ENCODE results near the gene ZNG1E. TPM values are rescaled to one million over a fixed set of nuclear protein-coding genes. Genes with fewer than 3 reads are reported as not detected.
A peak's percentile ranks its signal among the peaks of the same experiment; 100 is the strongest.
"Not testable (repeated sequence)": the region's sequence is repeated elsewhere in the genome, so short reads cannot be mapped to it uniquely, and the experiment has no call there.

The ZNG1E gene
- total and polyA plus RNA-seq, 2 of the 8 experiments (the other 6 are each of a cell fraction or from before 2014, with no cell fraction given), result 12.0 to 27.6 TPM

DNA sequence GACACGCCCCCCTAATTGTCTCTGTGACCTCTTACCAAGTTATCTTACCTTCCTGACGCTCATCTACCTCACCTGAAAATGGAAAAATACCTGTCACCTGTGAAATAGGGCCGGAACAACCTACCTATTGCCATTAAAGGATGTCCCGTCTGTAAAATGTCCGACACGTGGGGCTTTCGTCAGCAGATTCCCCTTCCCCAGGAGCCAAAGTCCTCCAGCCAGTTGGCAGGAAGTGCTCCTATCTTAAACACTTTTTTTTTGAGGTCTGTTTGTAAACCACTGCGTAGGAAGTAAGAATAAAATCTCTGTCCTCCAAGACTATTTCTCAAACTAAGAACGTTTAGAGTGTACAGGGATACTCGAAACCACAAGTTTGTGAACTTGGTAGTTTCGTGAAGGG lies 661 bp downstream of the ZNG1E start:
- H2AFZ ChIP-seq (ENCODE audit: low read length); H3K56ac ChIP-seq (replicated peaks; ENCODE audit: insufficient read length, low read depth, low read length); H3K18ac ChIP-seq (ENCODE audit: extremely low read depth, low read length); H3K23ac ChIP-seq (ENCODE audit: insufficient read length); H2BK15ac ChIP-seq (ENCODE audit: low read length); CTCF ChIA-PET (ENCODE audit: partially characterized antibody); H3K4ac ChIP-seq (replicated peaks; ENCODE audit: insufficient read length, low read depth, low read length); H2BK20ac ChIP-seq (ENCODE audit: low read length); H3K23me2 ChIP-seq (ENCODE audit: low read depth, low read length); H4K91ac ChIP-seq (replicated peaks; ENCODE audit: insufficient read length, low read length); H3K4me1 ChIP-seq (replicated peaks in 1 of 4; ENCODE audit: control insufficient read depth in 3 of 4, insufficient read depth in 4 of 4, low read length in 3 of 4); H3K9me3 ChIP-seq (ENCODE audit: insufficient read depth in 2 of 2, low read depth in 1 of 2, low read length in 1 of 2); H2BK120ac ChIP-seq (replicated peaks; ENCODE audit: low read depth, low read length); H4K5ac ChIP-seq (ENCODE audit: insufficient read length, low read depth, low read length); H3K9ac ChIP-seq (replicated peaks in 1 of 4; ENCODE audit: extremely low read depth in 1 of 4, low read depth in 3 of 4, low read length in 3 of 4); FAIRE-seq; H3K36me3 ChIP-seq (ENCODE audit: control insufficient read depth in 2 of 4, insufficient read depth in 4 of 4, low read length in 3 of 4); H2AK5ac ChIP-seq (ENCODE audit: low read depth, low read length); H2BK5ac ChIP-seq (ENCODE audit: low read depth, low read length); POLR2A ChIA-PET (ENCODE audit: partially characterized antibody); H3K27me3 ChIP-seq (replicated peaks in 1 of 4; ENCODE audit: control insufficient read depth in 3 of 4, extremely low read depth in 1 of 4, insufficient read depth in 3 of 4, low read length in 3 of 4); H3K27ac ChIP-seq (ENCODE audit: low read depth, low read length); H3K79me1 ChIP-seq (ENCODE audit: low read depth, low read length); DNase-seq (ENCODE audit: low read depth in 1 of 2, low spot score in 2 of 2); H4K20me1 ChIP-seq (replicated peaks in 1 of 2; ENCODE audit: control insufficient read depth in 1 of 2, insufficient read depth in 2 of 2, low read length in 2 of 2); H3K14ac ChIP-seq (ENCODE audit: insufficient read length); H2BK12ac ChIP-seq (ENCODE audit: low read depth, low read length); H3K79me2 ChIP-seq (ENCODE audit: control insufficient read depth in 1 of 2, insufficient read depth in 2 of 2, low read length in 2 of 2); H4K8ac ChIP-seq (ENCODE audit: extremely low read depth, insufficient read depth, low read length): not testable (repeated sequence)
- Histone ChIP-seq H3K4me2 (ENCODE audit: insufficient read depth in 1 of 2, low read depth in 2 of 2, low read length in 2 of 2) (peak overlapping the region in 1 of 2 experiments; percentile 62; a peak in 2 of 4 replicates), H3K4me3 (ENCODE audit: extremely low read depth in 1 of 4, insufficient read depth in 2 of 4, low read depth in 3 of 4, low read length in 4 of 4) (peak overlapping the region in 1 of 4 experiments; percentile 50; a peak in 2 of 8 replicates)
- WGBS, 2 experiments (ENCODE audit: extremely low coverage in 1 of 2, insufficient coverage in 1 of 2, insufficient read length in 1 of 2, insufficient replicate concordance in 2 of 2, low coverage in 1 of 2, low lambda C conversion rate in 2 of 2, missing lambda C conversion rate in 1 of 2), result 3% methylated on average over 6 of the region's 11 CpGs; no CpG with 5 or more reads in 1 of the 2 experiments

- H2BK5ac ChIP-seq (ENCODE audit: low read depth, low read length); H3K27me3 ChIP-seq (replicated peaks in 1 of 4; ENCODE audit: control insufficient read depth in 3 of 4, extremely low read depth in 1 of 4, insufficient read depth in 3 of 4, low read length in 3 of 4); H3K4me2 ChIP-seq (ENCODE audit: insufficient read depth in 1 of 2, low read depth in 2 of 2, low read length in 2 of 2); CTCF ChIA-PET (ENCODE audit: partially characterized antibody); H2BK15ac ChIP-seq (ENCODE audit: low read length); H3K4ac ChIP-seq (replicated peaks; ENCODE audit: insufficient read length, low read depth, low read length); H2AFZ ChIP-seq (ENCODE audit: low read length); H4K20me1 ChIP-seq (replicated peaks in 1 of 2; ENCODE audit: control insufficient read depth in 1 of 2, insufficient read depth in 2 of 2, low read length in 2 of 2); H3K36me3 ChIP-seq (ENCODE audit: control insufficient read depth in 2 of 4, insufficient read depth in 4 of 4, low read length in 3 of 4); H4K8ac ChIP-seq (ENCODE audit: extremely low read depth, insufficient read depth, low read length); POLR2A ChIA-PET (ENCODE audit: partially characterized antibody); H3K14ac ChIP-seq (ENCODE audit: insufficient read length); H3K9me3 ChIP-seq (ENCODE audit: insufficient read depth in 2 of 2, low read depth in 1 of 2, low read length in 1 of 2); H3K9ac ChIP-seq (replicated peaks in 1 of 4; ENCODE audit: extremely low read depth in 1 of 4, low read depth in 3 of 4, low read length in 3 of 4); H3K18ac ChIP-seq (ENCODE audit: extremely low read depth, low read length); DNase-seq (ENCODE audit: low read depth in 1 of 2, low spot score in 2 of 2); H3K27ac ChIP-seq (ENCODE audit: low read depth, low read length); H2AK5ac ChIP-seq (ENCODE audit: low read depth, low read length); H3K23ac ChIP-seq (ENCODE audit: insufficient read length); FAIRE-seq; H3K4me1 ChIP-seq (replicated peaks in 1 of 4; ENCODE audit: control insufficient read depth in 3 of 4, insufficient read depth in 4 of 4, low read length in 3 of 4); H3K23me2 ChIP-seq (ENCODE audit: low read depth, low read length); H2BK12ac ChIP-seq (ENCODE audit: low read depth, low read length); H3K56ac ChIP-seq (replicated peaks; ENCODE audit: insufficient read length, low read depth, low read length); H2BK120ac ChIP-seq (replicated peaks; ENCODE audit: low read depth, low read length); H3K79me2 ChIP-seq (ENCODE audit: control insufficient read depth in 1 of 2, insufficient read depth in 2 of 2, low read length in 2 of 2); H2BK20ac ChIP-seq (ENCODE audit: low read length); H3K79me1 ChIP-seq (ENCODE audit: low read depth, low read length); H4K91ac ChIP-seq (replicated peaks; ENCODE audit: insufficient read length, low read length); H3K4me3 ChIP-seq (ENCODE audit: extremely low read depth in 1 of 4, insufficient read depth in 2 of 4, low read depth in 3 of 4, low read length in 4 of 4); H4K5ac ChIP-seq (ENCODE audit: insufficient read length, low read depth, low read length): not testable (repeated sequence)
- 72% methylated on average over 3 of the region's 3 CpGs; no CpG with 5 or more reads in 1 of the 2 experiments for WGBS, 2 experiments (ENCODE audit: extremely low coverage in 1 of 2, insufficient coverage in 1 of 2, insufficient read length in 1 of 2, insufficient replicate concordance in 2 of 2, low coverage in 1 of 2, low lambda C conversion rate in 2 of 2, missing lambda C conversion rate in 1 of 2)
Measured at GRCh38 chr9:65678533-65678932, 2.8 kb downstream of the ZNG1E start.

Data from H1 (cell line).